Measurements from ENCODE around the gene FAM3C. TPM values are rescaled to one million over a fixed set of nuclear protein-coding genes. Genes with fewer than 3 reads are reported as not detected.

The FAM3C gene
- total and polyA plus RNA-seq, 10 of the 15 experiments (the other 5 are each of a cell fraction or from before 2014, with no cell fraction given): 11.0 to 110 (median 27.8) TPM

GRCh38 chr7:121385056-121385799 lies 10.9 kb downstream of the FAM3C start:
- intact Hi-C loops (cut with micrococcal nuclease; ENCODE audit: unreplicated experiment): loop anchor here (1.0 to 10.0 kb wide), 3 partner anchors 145 to 1250 kb away; partner anchors contain the start of gene TSPAN12
- SMC1A ChIA-PET (ENCODE audit: uncharacterized antibody, unreplicated experiment): interaction anchor here (0.8 to 13.5 kb wide), 14 partner anchors 11 to 221 kb away, joined by 3 to 281 read pairs (median 4); partner anchors contain the start of gene FAM3C
- peak overlapping the region; percentile 26; the same call in 1 of the 2 replicates for H3K4me3 ChIP-seq
- DNase-seq (ENCODE audit: low read depth, low spot score): no peak
- no peak overlapping the region; the same call in 1 of the 2 replicates for H2AFZ ChIP-seq (ENCODE audit: control insufficient read depth, low read depth, low read length)
- H3K27ac ChIP-seq (ENCODE audit: control insufficient read depth, insufficient read depth): peak overlapping the region; percentile 92
- peaks cover 81% of the 10 kb centered on the region for H3K79me2 ChIP-seq (ENCODE audit: control insufficient read depth, insufficient read depth, low read length)
- POLR2A ChIA-PET: interaction anchor here (1.2 to 8.7 kb wide), 8 partner anchors 10 to 537 kb away, joined by 3 to 81 read pairs (median 4); partner anchors contain the start of gene FAM3C
- H3K4me2 ChIP-seq (ENCODE audit: control insufficient read depth, insufficient read depth): peak overlapping the region; percentile 75
- CTCF ChIA-PET: interaction anchor here (2.5 to 12.1 kb wide), 4 partner anchors 11 to 162 kb away, joined by 6 to 87 read pairs (median 64); partner anchors contain the start of gene FAM3C
- H3K27me3 ChIP-seq (replicated peaks in 1 of 2; ENCODE audit: control insufficient read depth in 2 of 2, insufficient read depth in 2 of 2, low read length in 1 of 2): no peaks in the 10 kb centered on the region
- in situ Hi-C loops (cut with MboI): loop anchor here (25.0 kb wide), 1 partner anchor 973 kb away; no protein-coding TSS in a partner anchor
- no peaks in the 10 kb centered on the region for H4K20me1 ChIP-seq (ENCODE audit: control insufficient read depth, insufficient read depth)
- H3K36me3 ChIP-seq (ENCODE audit: control insufficient read depth in 2 of 2, insufficient read depth in 2 of 2, low read length in 1 of 2): no peaks in the 10 kb centered on the region; a peak in 1 of 4 replicates
- peak overlapping the region; percentile 61 for H3K9ac ChIP-seq (ENCODE audit: control insufficient read depth, insufficient read depth, low read length)
- no TSS peak for BruUV-seq (replicated peaks)
- FAIRE-seq: no peak
- WGBS (ENCODE audit: insufficient coverage, insufficient replicate concordance, low lambda C conversion rate, missing lambda C conversion rate): 14% methylated on average over 4 of the region's 4 CpGs
- ATAC-seq: peak; percentile 2; the same call in 1 of the 3 replicates
- H3K9me3 ChIP-seq (replicated peaks; ENCODE audit: control insufficient read depth, insufficient read depth, low read length): no peaks in the 10 kb centered on the region; the same call in 1 of the 3 replicates
- RAD21 ChIA-PET (ENCODE audit: unreplicated experiment): interaction anchor here (0.7 to 10.5 kb wide), 9 partner anchors 10 to 609 kb away, joined by 3 to 272 read pairs (median 5); partner anchors contain the start of gene FAM3C
- H3K4me1 ChIP-seq (ENCODE audit: control insufficient read depth, insufficient read depth, low read length): peaks cover 43% of the 10 kb centered on the region
- TF ChIP-seq SPI1 (IDR thresholded peaks at IDR 0.05; ENCODE audit: borderline replicate concordance, insufficient read depth, low read depth, low read length): no peak
- TF ChIP-seq E4F1 (IDR thresholded peaks at IDR 0.05; ENCODE audit: borderline replicate concordance, partially characterized antibody): no peak
- TF ChIP-seq SMAD1 (IDR thresholded peaks at IDR 0.05; ENCODE audit: low read depth, partially characterized antibody): no peak
- no peak for TF ChIP-seq BRCA1 (IDR thresholded peaks at IDR 0.05; ENCODE audit: low read depth, low read length)
- no peak for TF ChIP-seq SREBF2 (IDR thresholded peaks at IDR 0.05; ENCODE audit: low read length)
- TF ChIP-seq ASH2L (IDR thresholded peaks at IDR 0.05; ENCODE audit: borderline replicate concordance, low read depth): no peak
- peak; percentile 36; the same call in 1 of the 2 replicates for TF ChIP-seq ZBTB40 (IDR thresholded peaks at IDR 0.05; ENCODE audit: borderline replicate concordance)
- TF ChIP-seq NR2C2 (IDR thresholded peaks at IDR 0.05; ENCODE audit: borderline replicate concordance, control insufficient read depth, insufficient read length, low read depth): no peak
- TF ChIP-seq TCF12 (IDR thresholded peaks at IDR 0.05; ENCODE audit: low read depth, low read length): no peak
- TF ChIP-seq HSF1 (IDR thresholded peaks at IDR 0.05; ENCODE audit: low read depth, low read length): no peak
- 0 out of 2 replicates have a peak, but pooled peaks have one; percentile 22 for TF ChIP-seq ZBED1 (IDR thresholded peaks at IDR 0.05; ENCODE audit: borderline replicate concordance)
- TF ChIP-seq HDGF (IDR thresholded peaks at IDR 0.05): no peak
- no peak for TF ChIP-seq RAD21 (IDR thresholded peaks at IDR 0.05; ENCODE audit: insufficient read depth, low read depth, low read length)
- no peak for TF ChIP-seq POLR2AphosphoS5 (IDR thresholded peaks at IDR 0.05; ENCODE audit: low read length)

Data from GM12878 (cell line).